HTR-8/SVneo (cell line): Measurements from ENCODE around the gene MSH3.
"Not testable (repeated sequence)": the region's sequence is repeated elsewhere in the genome, so short reads cannot be mapped to it uniquely, and the experiment has no call there.

Source experiments
- DNase-seq: peaks from one replicate; pipeline ENCODE4 v3.0.0; 2011; ENCODE audit warnings: low spot score, mixed read lengths; ENCODE audit not compliant: insufficient read length
- FAIRE-seq: peaks from 2 replicates; lab custom pipeline; 2011; peaks lifted over from hg19 to GRCh38; lab: Jason Lieb, UNC

Gene MSH3

DNA sequence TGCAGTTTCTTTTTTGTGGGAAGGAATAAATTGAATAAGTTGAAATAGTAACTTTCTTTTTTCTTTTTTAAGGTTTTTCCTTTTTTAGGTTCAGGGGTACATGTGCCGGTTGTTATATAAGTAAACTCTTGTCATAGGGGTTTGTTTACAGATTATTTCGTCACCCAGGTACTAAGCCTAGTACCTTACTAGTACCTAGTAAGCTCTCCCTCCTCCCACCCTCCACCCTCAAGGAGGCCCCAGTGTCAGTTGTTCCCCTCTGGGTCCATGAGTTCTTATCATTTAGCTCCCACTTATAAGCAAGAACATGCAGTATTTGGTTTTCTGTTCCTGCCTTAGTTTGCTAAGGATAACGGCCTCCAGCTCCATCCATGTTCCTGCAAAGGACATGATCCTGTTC, 228.9 kb downstream of the MSH3 start:
- DNase-seq, FAIRE-seq: not testable (repeated sequence)

DNA sequence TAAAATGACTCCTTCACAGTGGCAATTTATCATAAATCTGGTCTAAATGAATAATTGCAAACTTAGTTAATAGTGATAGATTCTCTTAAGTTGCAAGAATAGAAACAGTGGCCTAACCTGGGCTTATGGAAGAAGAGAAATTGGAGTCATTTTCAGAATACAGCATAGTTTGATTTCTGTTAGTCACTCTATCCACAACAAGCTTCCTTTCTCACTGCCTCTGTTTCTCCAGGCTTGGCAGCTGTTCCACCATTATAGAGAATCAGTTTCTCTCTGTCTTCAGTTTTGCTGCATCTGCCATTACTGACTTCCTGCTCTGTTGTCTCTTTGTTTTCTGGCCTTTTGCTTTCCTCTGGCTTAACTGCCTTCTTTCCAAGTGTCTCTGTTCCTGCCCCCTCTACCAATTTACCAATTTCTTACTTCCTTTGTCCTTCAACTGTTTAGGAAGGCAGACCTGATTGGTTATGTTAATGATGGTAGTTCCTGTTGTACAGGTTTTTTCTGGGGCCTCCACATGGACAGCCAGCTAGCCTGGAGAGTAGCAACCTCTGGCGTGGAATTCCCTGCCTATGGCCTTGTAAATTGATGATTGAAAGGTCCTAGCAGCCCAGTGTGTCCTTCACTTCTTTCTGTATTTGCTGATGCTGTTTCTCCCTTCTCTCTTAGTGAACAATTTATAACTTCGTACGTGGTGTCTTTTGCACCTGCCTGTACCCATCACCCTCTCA, 229.8 kb downstream of the MSH3 start:
- FAIRE-seq, result no peak

GRCh38 chr5:80884929-80885328, 230.5 kb downstream of the MSH3 start:
- DNase-seq (no peak), FAIRE-seq (no peak)

More for the DNA sequence above, 229.8 kb downstream of the MSH3 start:
- DNase-seq, result no peak

- FAIRE-seq, result no peak
- no peak for DNase-seq
These were observed 231.0 kb downstream of the MSH3 start for GRCh38 chr5:80885396-80886000.

- FAIRE-seq, result no peak
These were observed 239.6 kb downstream of the MSH3 start for GRCh38 chr5:80894083-80894482.

GRCh38 chr5:80895523-80895922, 241.1 kb downstream of the MSH3 start:
- DNase-seq, result no peak
- FAIRE-seq, result no peak

More at GRCh38 chr5:80894083-80894482, 239.6 kb downstream of the MSH3 start:
- DNase-seq, result no peak

DNA sequence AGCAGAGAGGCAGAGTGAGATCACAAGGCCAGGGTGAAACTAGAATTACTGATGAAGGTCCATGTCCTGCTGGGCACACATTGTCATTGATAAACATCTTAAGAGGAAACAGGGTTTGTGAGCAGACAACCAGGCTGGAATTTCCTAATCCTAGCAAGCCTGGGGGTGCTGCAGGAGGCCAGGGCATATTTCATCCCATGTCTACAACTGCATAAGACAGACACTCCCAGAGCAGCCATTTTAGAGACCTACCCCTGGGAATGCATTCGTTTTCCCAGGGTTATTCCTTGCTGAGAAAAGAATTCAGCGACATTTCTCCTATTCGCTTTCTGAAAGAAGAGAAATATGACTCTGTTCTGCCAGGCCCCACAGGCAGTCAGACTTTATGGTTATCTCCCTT, 248.2 kb downstream of the MSH3 start:
- DNase-seq, FAIRE-seq: not testable (repeated sequence)

- DNase-seq, result no peak
These were observed 250.2 kb downstream of the MSH3 start for GRCh38 chr5:80904533-80905187.

GRCh38 chr5:80905405-80905804, 251.0 kb downstream of the MSH3 start:
- FAIRE-seq (no peak), DNase-seq (no peak)

More at GRCh38 chr5:80904533-80905187, 250.2 kb downstream of the MSH3 start:
- no peak for FAIRE-seq

- no peak for FAIRE-seq
- DNase-seq, result no peak
These were observed 258.0 kb downstream of the MSH3 start for GRCh38 chr5:80912479-80912878.

DNA sequence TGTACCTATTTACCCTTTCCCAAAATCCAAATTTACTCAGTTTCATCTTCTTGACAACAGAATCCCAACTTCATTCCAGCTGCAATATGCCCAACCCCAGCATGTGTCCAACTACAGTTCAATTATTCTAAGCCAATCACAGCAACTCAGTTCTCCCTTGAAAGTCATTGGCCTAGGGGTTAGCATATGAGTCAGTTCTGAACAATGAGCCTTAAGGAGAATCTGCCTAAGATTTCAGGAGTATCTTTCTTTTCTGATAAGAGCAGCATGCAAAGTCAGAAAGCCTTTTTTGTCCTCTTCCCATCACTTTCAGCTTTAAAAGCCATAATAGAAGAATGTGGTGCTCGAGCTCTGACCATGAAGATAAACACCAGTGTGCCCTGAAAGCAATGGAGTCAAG, 261.3 kb downstream of the MSH3 start:
- FAIRE-seq (no peak), DNase-seq (no peak)

DNA sequence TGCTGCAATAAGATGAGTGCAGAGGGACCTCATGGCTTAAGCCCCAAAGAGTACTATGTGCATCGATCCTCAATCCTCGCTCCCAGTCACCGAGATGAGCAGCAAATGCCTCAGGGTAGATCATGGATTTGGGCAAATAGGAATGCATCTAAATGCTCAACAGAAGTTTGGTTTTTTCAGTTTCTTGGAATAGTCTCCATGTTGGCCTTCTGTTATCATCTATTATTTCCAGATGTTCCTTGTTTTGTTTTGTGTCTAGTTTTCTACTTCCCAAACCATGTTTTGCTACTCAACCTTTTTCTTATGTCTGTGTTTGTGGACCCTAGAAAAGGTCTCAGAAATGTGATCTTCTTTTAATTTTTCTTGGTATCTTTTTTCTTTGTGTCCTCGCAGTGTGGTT, 262.2 kb downstream of the MSH3 start:
- DNase-seq (no peak), FAIRE-seq (no peak)

GRCh38 chr5:80917631-80918030, 263.2 kb downstream of the MSH3 start:
- no peak for DNase-seq
- FAIRE-seq, result no peak

GRCh38 chr5:80919678-80920196, 265.3 kb downstream of the MSH3 start:
- no peak for FAIRE-seq
- no peak for DNase-seq

- no peak for DNase-seq
- FAIRE-seq, result no peak
These were observed 265.9 kb downstream of the MSH3 start for GRCh38 chr5:80920333-80920732.

DNA sequence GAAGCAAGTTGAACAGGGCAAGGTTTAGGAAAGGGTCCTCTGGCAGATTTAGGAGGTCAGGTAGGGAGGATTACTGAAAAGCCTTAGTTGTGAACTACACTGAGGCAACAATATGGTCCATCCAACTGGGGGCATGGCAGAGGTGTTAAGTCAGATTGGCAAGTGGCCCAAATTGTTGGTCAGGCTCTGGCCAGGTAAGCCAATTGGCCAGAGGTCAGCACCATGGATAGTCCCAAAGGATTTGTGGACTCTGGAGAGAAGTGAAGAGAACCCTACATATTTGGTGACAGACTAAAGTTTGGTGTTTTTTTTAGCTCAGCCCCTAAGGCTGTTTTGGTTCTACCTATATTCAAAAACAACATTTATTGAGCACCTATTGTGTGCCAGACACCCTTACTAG, 266.6 kb downstream of the MSH3 start:
- DNase-seq, result no peak
- FAIRE-seq, result no peak

GRCh38 chr5:80925931-80926330, 271.5 kb downstream of the MSH3 start:
- no peak for DNase-seq
- FAIRE-seq, result no peak
